Progenitor cell of endocrine pancreas (in vitro differentiated cells): Measurements from ENCODE around the gene CNGA2. TPM values are rescaled to one million over a fixed set of nuclear protein-coding genes. Genes with fewer than 3 reads are reported as not detected.

Experiments
- DNase-seq: peaks from one replicate; pipeline ENCODE4 v3.0.0; 2021; ENCODE audit warnings: low spot score; ENCODE audit not compliant: unreplicated experiment
- H3K27ac Mint-ChIP-seq: 2 replicates; pipeline ENCODE4 v1.8.0; 2021; ENCODE audit warnings: mild to moderate bottlenecking, moderate library complexity, mixed read lengths
- H3K27me3 Mint-ChIP-seq: 2 replicates; pipeline ENCODE4 v1.8.0; 2021; ENCODE audit warnings: mixed read lengths
- H3K36me3 Mint-ChIP-seq: 2 replicates; pipeline ENCODE4 v1.8.0; 2022; ENCODE audit warnings: mixed read lengths; ENCODE audit not compliant: insufficient read depth
- H3K4me1 Mint-ChIP-seq: 2 replicates; pipeline ENCODE4 v1.8.0; 2021; ENCODE audit warnings: low read depth, mixed read lengths
- H3K4me3 Mint-ChIP-seq: 2 replicates; pipeline ENCODE4 v1.8.0; 2021; ENCODE audit warnings: low read depth, mild to moderate bottlenecking, moderate library complexity, mixed read lengths
- H3K9me3 Mint-ChIP-seq: 2 replicates; pipeline ENCODE4 v1.8.0; 2021; ENCODE audit warnings: low read depth, mixed read lengths
- CTCF ChIP-seq: fragments of 200-600 bp; sonication (generic); IDR thresholded peaks from one replicate; pipeline ENCODE4 v1.5.0; 2021; ENCODE audit warnings: antibody characterized with exemption, mild to moderate bottlenecking; ENCODE audit not compliant: unreplicated experiment
- total RNA-seq: library from RNA; stranded (reverse); gene quantifications from 2 replicates; pipeline ENCODE4 v1.2.1, GENCODE V29; 2021

CNGA2 gene
- total RNA-seq, 1 donor from 2014 or later = not detected

- Mint-ChIP-seq H3K36me3 (no peaks in the 10 kb centered on the region), H3K27me3 (peaks cover 12% of the 10 kb centered on the region)
Observed at GRCh38 chrX:151737494-151737893, 2.9 kb downstream of the CNGA2 start.

GRCh38 chrX:151738751-151739150 is 4.2 kb downstream of the CNGA2 start:
- no peak for TF ChIP-seq CTCF
- H3K27ac Mint-ChIP-seq = no peak overlapping the region
- H3K4me1 Mint-ChIP-seq = no peaks in the 10 kb centered on the region
- H3K4me3 Mint-ChIP-seq = no peak overlapping the region
- H3K9me3 Mint-ChIP-seq = peaks cover 34% of the 10 kb centered on the region
- H3K36me3 Mint-ChIP-seq = no peaks in the 10 kb centered on the region
- peaks cover 12% of the 10 kb centered on the region for H3K27me3 Mint-ChIP-seq
- DNase-seq = no peak

More at GRCh38 chrX:151737494-151737893, 2.9 kb downstream of the CNGA2 start:
- Mint-ChIP-seq H3K4me3 (no peak overlapping the region), H3K9me3 (peaks cover 30% of the 10 kb centered on the region), H3K27ac (no peak overlapping the region), H3K4me1 (no peaks in the 10 kb centered on the region)
- TF ChIP-seq CTCF = no peak
- DNase-seq = no peak

- no peak for TF ChIP-seq CTCF
- Mint-ChIP-seq H3K27me3 (peaks cover 7% of the 10 kb centered on the region), H3K36me3 (no peaks in the 10 kb centered on the region), H3K4me1 (no peaks in the 10 kb centered on the region), H3K9me3 (peaks cover 23% of the 10 kb centered on the region), H3K4me3 (no peak overlapping the region), H3K27ac (no peak overlapping the region)
- no peak for DNase-seq
Observed at GRCh38 chrX:151741606-151742005, 7.1 kb downstream of the CNGA2 start.

GRCh38 chrX:151742311-151742710 is 7.8 kb downstream of the CNGA2 start:
- Mint-ChIP-seq H3K27me3 (peaks cover 7% of the 10 kb centered on the region), H3K9me3 (peaks cover 21% of the 10 kb centered on the region), H3K36me3 (no peaks in the 10 kb centered on the region), H3K4me1 (no peaks in the 10 kb centered on the region), H3K27ac (no peak overlapping the region), H3K4me3 (no peak overlapping the region)
- no peak for DNase-seq
- no peak for TF ChIP-seq CTCF

- Mint-ChIP-seq H3K27ac (no peak overlapping the region), H3K36me3 (no peaks in the 10 kb centered on the region), H3K4me1 (no peaks in the 10 kb centered on the region), H3K9me3 (peaks cover 20% of the 10 kb centered on the region), H3K4me3 (no peak overlapping the region), H3K27me3 (peaks cover 11% of the 10 kb centered on the region)
- TF ChIP-seq CTCF = no peak
- DNase-seq = no peak
Observed at GRCh38 chrX:151743651-151744470, 9.3 kb downstream of the CNGA2 start.
